OCI-LY7 (cell line): ENCODE results near the gene CDK18. TPM values are rescaled to one million over a fixed set of nuclear protein-coding genes. Genes with fewer than 3 reads are reported as not detected.

Source experiments
- BruUV-seq: library from RNA; stranded (reverse); fragments of 400-500 nt; replicated peaks from 2 replicates; lab custom pipeline; 2021; lab: Mats Ljungman, UMichigan
- CTCF ChIA-PET: fragments of 300-600 bp; sonication (Branson Sonifier 250); formaldehyde crosslinking; loops from one replicate; lab custom pipeline; 2022; ENCODE audit warnings: antibody characterized with exemption; ENCODE audit not compliant: unreplicated experiment; lab: Charles Lee
- POLR2A ChIA-PET: fragments of 300-600 bp; sonication (Branson Sonifier 250); formaldehyde crosslinking; loops from one replicate; lab custom pipeline; 2022; ENCODE audit warnings: antibody characterized with exemption; lab: Charles Lee
- DNase-seq: peaks from one replicate; pipeline ENCODE4 v3.0.0-alpha.2; 2015; ENCODE audit warnings: low spot score
- H2AFZ ChIP-seq: fragments of 200-600 bp; sonication (generic), shearing (Covaris generic); 2 replicates; pipeline ENCODE4 v1.6.1; 2014; ENCODE audit warnings: mild to moderate bottlenecking, antibody characterized with exemption, low read length, moderate library complexity
- H3K27ac ChIP-seq: fragments of 200-600 bp; sonication (generic); 2 replicates; pipeline ENCODE4 v1.5.1; 2014; ENCODE audit warnings: mixed run types, low read depth, mild to moderate bottlenecking, moderate library complexity, low read length, inconsistent platforms; ENCODE audit not compliant: poor library complexity, severe bottlenecking
- H3K36me3 ChIP-seq: fragments of 200-600 bp; sonication (generic); 2 replicates; pipeline ENCODE4 v1.6.1; 2014; ENCODE audit warnings: mild to moderate bottlenecking, antibody characterized with exemption, low read length, moderate library complexity, mixed read lengths; ENCODE audit not compliant: insufficient read depth
- H3K4me1 ChIP-seq: fragments of 200-600 bp; sonication (generic); 2 replicates; pipeline ENCODE4 v1.5.1; 2014; ENCODE audit warnings: mild to moderate bottlenecking, low read length; ENCODE audit not compliant: insufficient read depth, poor library complexity, severe bottlenecking
- H3K4me2 ChIP-seq: fragments of 200-600 bp; sonication (generic); 2 replicates; pipeline ENCODE4 v1.6.1; 2014; ENCODE audit warnings: mild to moderate bottlenecking, low read length
- H3K4me3 ChIP-seq: fragments of 200-600 bp; sonication (generic); 2 replicates; pipeline ENCODE4 v1.5.1; 2014; ENCODE audit warnings: mild to moderate bottlenecking, low read depth, low read length; ENCODE audit not compliant: poor library complexity, severe bottlenecking
- H3K79me2 ChIP-seq: fragments of 200-600 bp; sonication (generic); 2 replicates; pipeline ENCODE4 v1.6.1; 2016; ENCODE audit warnings: low read depth, mild to moderate bottlenecking, low read length, moderate library complexity, mixed read lengths; ENCODE audit not compliant: insufficient read depth
- H3K9me2 ChIP-seq: fragments of 200-600 bp; sonication (generic); 2 replicates; pipeline ENCODE4 v1.6.1; 2016; ENCODE audit warnings: mild to moderate bottlenecking, low read length, mixed read lengths; ENCODE audit not compliant: insufficient read depth
- H3K9me3 ChIP-seq: fragments of 200-600 bp; sonication (generic); 2 replicates; pipeline ENCODE4 v1.6.1; 2014; ENCODE audit warnings: mild to moderate bottlenecking, mixed run types, low read length, mixed read lengths
- H4K20me1 ChIP-seq: fragments of 200-600 bp; sonication (generic); 2 replicates; pipeline ENCODE4 v1.6.1; 2014; ENCODE audit warnings: mild to moderate bottlenecking, antibody characterized with exemption, low read length, moderate library complexity, mixed read lengths; ENCODE audit not compliant: insufficient read depth
- EZH2phosphoT487 ChIP-seq: fragments of 200-600 bp; sonication (generic); IDR thresholded peaks from 2 replicates; pipeline ENCODE4 v1.6.1; 2018; ENCODE audit warnings: low read depth, borderline replicate concordance, mild to moderate bottlenecking, mixed run types, antibody characterized with exemption, low read length, moderate library complexity, mixed read lengths
- intact Hi-C: fragments of 100-400 bp; cut with micrococcal nuclease; formaldehyde crosslinking; loops from one replicate; pipeline ENCODE4 v1.10.0; 2022; ENCODE audit not compliant: unreplicated experiment
- total RNA-seq, 2 experiments: library from RNA; depleted of rRNA in 1 of 2; stranded (reverse); fragments of >200 nt in 1 of 2; shearing (Covaris generic) in 1 of 2; gene quantifications; 2 replicates each; pipeline ENCODE4 v1.2.3, GENCODE V29; 2014 to 2022
- TF ChIP-seq, protein P1 (sequence below): fragments of 200-600 bp; sonication (generic); conservative IDR thresholded peaks from 2 replicates; pipeline ENCODE4 v1.5.1; 2014; ENCODE audit warnings: mild to moderate bottlenecking, antibody characterized with exemption, low read length, moderate library complexity, mixed read lengths

Gene CDK18
- total RNA-seq, 2 experiments from 2014 or later = 10.1 to 21.2 TPM

DNA sequence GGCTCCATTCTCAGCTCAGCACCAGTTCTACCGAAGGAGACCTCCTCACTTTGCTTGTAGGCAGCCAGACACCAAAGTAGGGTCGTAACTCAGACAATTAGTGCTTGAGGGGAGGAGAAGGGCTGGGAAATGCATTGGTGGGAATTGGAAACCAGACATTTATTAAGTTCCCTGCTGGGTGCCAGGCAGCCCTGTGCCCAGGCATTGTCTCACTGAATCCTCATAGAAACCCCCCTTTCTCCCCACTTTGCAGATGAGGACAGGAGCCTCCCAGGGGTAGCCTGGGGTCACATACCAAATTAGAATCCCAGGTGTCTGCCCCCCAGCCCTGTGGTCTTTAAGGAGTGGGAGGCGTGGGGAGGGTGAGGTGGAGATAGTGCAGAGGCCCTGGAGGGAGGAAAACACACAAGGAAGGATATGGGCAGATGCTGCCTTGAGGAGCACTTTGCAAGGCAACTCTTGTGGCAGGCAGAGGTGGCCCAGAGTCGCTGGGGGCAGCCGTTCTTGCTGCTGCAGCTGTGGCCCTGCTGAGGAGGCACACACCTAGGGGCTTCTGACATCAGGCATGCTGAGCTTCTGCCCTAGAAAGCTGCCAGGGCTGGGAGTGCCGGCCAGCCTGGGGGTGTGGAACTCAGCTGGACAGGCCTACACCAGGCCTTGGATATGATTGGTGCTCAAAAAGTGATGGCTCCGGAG, 29.4 kb downstream of the CDK18 start:
- intact Hi-C loops = no loop called here
- H2AFZ ChIP-seq = no peak overlapping the region
- TF ChIP-seq EZH2phosphoT487 = no peak
- TF ChIP-seq, protein P1, sequence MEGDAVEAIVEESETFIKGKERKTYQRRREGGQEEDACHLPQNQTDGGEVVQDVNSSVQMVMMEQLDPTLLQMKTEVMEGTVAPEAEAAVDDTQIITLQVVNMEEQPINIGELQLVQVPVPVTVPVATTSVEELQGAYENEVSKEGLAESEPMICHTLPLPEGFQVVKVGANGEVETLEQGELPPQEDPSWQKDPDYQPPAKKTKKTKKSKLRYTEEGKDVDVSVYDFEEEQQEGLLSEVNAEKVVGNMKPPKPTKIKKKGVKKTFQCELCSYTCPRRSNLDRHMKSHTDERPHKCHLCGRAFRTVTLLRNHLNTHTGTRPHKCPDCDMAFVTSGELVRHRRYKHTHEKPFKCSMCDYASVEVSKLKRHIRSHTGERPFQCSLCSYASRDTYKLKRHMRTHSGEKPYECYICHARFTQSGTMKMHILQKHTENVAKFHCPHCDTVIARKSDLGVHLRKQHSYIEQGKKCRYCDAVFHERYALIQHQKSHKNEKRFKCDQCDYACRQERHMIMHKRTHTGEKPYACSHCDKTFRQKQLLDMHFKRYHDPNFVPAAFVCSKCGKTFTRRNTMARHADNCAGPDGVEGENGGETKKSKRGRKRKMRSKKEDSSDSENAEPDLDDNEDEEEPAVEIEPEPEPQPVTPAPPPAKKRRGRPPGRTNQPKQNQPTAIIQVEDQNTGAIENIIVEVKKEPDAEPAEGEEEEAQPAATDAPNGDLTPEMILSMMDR = no peak
- POLR2A ChIA-PET = interaction anchor here (0.6 kb wide), 1 partner anchor 57 kb away, joined by 5 read pairs; no protein-coding TSS in a partner anchor
- DNase-seq = no peak
- no peak overlapping the region for H3K4me3 ChIP-seq
- H3K36me3 ChIP-seq = no peaks in the 10 kb centered on the region
- CTCF ChIA-PET = no interaction called here
- BruUV-seq = no TSS peak
- H3K9me2 ChIP-seq = no peaks in the 10 kb centered on the region
- no peaks in the 10 kb centered on the region for H3K79me2 ChIP-seq
- no peaks in the 10 kb centered on the region for H4K20me1 ChIP-seq
- no peak overlapping the region for H3K4me2 ChIP-seq
- no peak overlapping the region for H3K27ac ChIP-seq
- peaks cover 5% of the 10 kb centered on the region for H3K4me1 ChIP-seq
- H3K9me3 ChIP-seq = no peaks in the 10 kb centered on the region

DNA sequence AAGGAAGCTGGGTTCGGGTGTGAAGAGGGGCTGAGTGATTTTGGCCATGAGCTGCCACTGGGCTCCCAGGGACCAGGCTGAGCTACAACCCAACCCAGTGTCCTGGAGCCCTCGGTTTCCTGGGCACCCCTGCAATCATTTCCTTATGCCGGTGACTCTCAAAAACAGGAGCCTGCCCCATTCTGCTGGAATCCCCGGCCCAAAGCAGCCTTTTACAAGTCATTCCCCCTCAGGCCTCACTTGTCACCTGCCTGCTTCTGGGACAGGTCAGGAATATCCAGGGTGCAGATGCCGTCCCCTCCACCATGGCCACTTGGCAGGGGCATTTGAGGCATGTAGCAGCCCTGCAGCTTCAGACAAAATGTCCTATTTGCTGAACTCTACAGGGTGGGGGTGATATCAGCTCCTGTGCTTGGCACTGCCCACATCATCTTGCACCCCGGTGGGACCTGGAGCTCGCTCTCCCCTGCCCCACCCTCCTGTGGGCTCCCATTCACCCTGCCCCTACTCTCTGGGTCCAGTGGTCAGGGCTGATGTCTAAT, 30.0 kb downstream of the CDK18 start:
- ChIA-PET POLR2A (interaction anchor here (0.6 kb wide), 1 partner anchor 57 kb away, joined by 5 read pairs; no protein-coding TSS in a partner anchor), CTCF (no interaction called here)
- Histone ChIP-seq H2AFZ (no peak overlapping the region), H3K4me1 (peaks cover 5% of the 10 kb centered on the region), H4K20me1 (no peaks in the 10 kb centered on the region), H3K27ac (no peak overlapping the region), H3K36me3 (no peaks in the 10 kb centered on the region), H3K9me2 (no peaks in the 10 kb centered on the region), H3K79me2 (no peaks in the 10 kb centered on the region), H3K4me3 (no peak overlapping the region), H3K4me2 (no peak overlapping the region), H3K9me3 (no peaks in the 10 kb centered on the region)
- no peak for TF ChIP-seq EZH2phosphoT487
- TF ChIP-seq, protein P1 = no peak
- no TSS peak for BruUV-seq
- DNase-seq = no peak
- intact Hi-C loops = no loop called here

DNA sequence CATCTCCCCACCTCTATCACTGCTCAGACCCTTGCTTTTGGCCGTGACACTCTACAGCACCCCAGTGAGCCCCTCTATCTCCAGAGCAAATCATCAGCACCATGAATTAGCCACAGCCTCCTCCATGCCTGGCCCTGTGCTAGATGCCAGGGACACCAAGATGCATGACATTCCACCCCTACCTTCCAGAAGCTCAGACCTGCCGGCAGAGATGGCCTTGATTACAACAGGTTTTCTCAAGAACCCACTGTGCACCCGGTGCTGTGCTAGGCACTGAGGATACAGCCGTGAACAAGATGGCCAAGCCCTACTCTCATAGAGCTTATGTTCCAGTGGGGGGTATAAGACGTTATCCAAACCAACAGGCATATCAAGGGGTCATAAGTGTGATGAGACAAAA, 30.6 kb downstream of the CDK18 start:
- no peak for TF ChIP-seq EZH2phosphoT487
- TF ChIP-seq, protein P1 = no peak
- H3K4me3 ChIP-seq = no peak overlapping the region
- BruUV-seq = no TSS peak

More for the DNA sequence above, 30.6 kb downstream of the CDK18 start:
- intact Hi-C loops = no loop called here
- Histone ChIP-seq H3K9me3 (no peaks in the 10 kb centered on the region), H3K4me1 (peaks cover 5% of the 10 kb centered on the region), H2AFZ (no peak overlapping the region), H3K36me3 (no peaks in the 10 kb centered on the region), H3K27ac (no peak overlapping the region), H4K20me1 (no peaks in the 10 kb centered on the region), H3K79me2 (no peaks in the 10 kb centered on the region), H3K9me2 (no peaks in the 10 kb centered on the region), H3K4me2 (no peak overlapping the region)
- no peak for DNase-seq
- CTCF ChIA-PET = no interaction called here
- POLR2A ChIA-PET = no interaction called here
